ENCODE measurements around the gene FXN.

The FXN gene

DNA sequence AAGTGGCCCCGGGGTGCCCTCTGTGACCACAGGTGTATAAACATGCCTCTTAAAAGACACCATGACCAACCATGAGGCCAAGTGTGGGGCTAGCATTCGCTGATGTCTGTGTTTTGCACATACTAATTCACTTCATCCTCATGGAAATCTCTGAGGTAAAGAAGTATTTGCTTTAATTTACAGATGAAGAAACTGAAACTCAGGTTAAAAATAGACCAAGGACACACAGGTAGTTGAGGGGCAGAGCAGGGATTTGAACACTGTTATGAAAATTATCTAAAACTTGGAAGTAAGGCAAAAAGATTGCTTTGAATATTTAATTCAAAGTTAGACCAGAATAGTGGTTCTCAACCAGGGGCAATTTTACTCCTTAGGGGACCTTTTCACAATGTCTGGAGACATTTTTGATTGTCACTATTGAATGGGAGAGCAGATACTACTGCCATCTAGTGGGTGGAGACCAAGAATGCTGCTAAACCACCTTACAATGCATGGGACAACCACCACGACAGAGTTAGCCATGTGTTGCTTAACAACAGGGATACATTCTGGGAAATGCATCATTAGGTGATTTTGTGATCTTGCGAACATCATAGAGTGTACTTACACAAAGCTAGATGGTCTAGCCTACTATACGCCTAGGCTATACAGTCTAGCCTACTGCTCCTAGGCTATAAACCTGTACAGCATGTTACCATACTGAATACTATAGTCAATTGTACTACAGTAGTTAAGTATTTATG is 8.0 kb upstream of the FXN start:
- 0 out of 2 replicates have a peak, but pooled peaks cover 3% of the 10 kb centered on the region for H3K9me3 ChIP-seq (ENCODE audit: insufficient read depth, low read depth, low read length)
- H3K27me3 ChIP-seq (ENCODE audit: insufficient read depth, low read length) = no peaks in the 10 kb centered on the region
- no peak overlapping the region for H3K9ac ChIP-seq (ENCODE audit: low read depth, low read length)
- H3K4me1 ChIP-seq (ENCODE audit: insufficient read depth, low read length) = peaks cover 8% of the 10 kb centered on the region
- no peak overlapping the region for H3K27ac ChIP-seq (ENCODE audit: low read depth, low read length)
- no peak overlapping the region for H3K4me3 ChIP-seq (ENCODE audit: low read length)
- H3K36me3 ChIP-seq (ENCODE audit: insufficient read depth, low read length) = no peaks in the 10 kb centered on the region
- 66% methylated on average over 4 of the region's 5 CpGs for WGBS

DNA sequence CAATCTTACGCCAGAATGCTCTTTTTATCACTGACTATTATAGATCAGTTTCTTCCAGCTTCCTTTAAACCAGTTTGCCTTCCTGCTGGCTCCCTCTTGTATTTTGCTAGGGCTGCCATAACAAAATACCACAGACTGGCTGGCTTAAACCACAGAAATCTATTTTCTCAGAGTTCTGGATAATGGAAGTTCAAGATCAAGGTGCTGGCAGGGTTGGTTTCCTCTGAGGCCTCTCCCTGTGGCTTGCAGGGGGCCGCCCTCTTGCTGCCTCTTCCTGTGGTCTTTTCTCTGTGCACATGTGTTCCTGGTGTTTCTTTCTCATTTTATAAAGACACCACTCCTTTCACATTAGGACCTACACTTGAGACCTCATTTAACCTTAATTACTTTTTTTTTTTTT is 6.8 kb upstream of the FXN start:
- H3K27ac ChIP-seq (ENCODE audit: low read depth, low read length) = no peak overlapping the region
- 96% methylated on average over 2 of the region's 2 CpGs for WGBS
- no peaks in the 10 kb centered on the region for H3K27me3 ChIP-seq (ENCODE audit: insufficient read depth, low read length)
- H3K9ac ChIP-seq (ENCODE audit: low read depth, low read length) = no peak overlapping the region
- 0 out of 2 replicates have a peak, but pooled peaks cover 3% of the 10 kb centered on the region for H3K9me3 ChIP-seq (ENCODE audit: insufficient read depth, low read depth, low read length)
- no peaks in the 10 kb centered on the region for H3K36me3 ChIP-seq (ENCODE audit: insufficient read depth, low read length)
- peaks cover 4% of the 10 kb centered on the region for H3K4me1 ChIP-seq (ENCODE audit: insufficient read depth, low read length)
- H3K4me3 ChIP-seq (ENCODE audit: low read length) = no peak overlapping the region

DNA sequence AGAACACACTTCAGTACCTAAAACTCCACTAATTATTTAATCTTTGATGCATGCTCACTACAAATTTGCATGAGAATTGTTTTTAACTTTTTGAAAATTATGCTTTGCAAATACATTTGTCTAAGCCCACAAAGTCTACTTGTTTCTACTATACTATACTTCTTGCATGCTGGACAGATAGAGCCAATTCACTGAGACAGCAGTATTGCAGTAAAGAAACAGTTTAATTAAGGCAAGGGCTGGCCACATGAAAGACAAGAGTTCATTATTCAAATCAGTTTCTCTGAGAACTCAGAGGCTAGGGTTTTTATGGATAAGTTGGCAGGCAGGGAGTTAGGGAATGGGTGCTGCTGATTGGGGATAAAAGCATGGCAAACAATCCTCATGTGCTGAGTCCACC is 6.0 kb upstream of the FXN start:
- H3K27ac ChIP-seq (ENCODE audit: low read depth, low read length) = no peak overlapping the region
- H3K9me3 ChIP-seq (ENCODE audit: insufficient read depth, low read depth, low read length) = 0 out of 2 replicates have a peak, but pooled peaks cover 3% of the 10 kb centered on the region
- no peaks in the 10 kb centered on the region for H3K27me3 ChIP-seq (ENCODE audit: insufficient read depth, low read length)
- no peak overlapping the region for H3K9ac ChIP-seq (ENCODE audit: low read depth, low read length)
- no peaks in the 10 kb centered on the region for H3K36me3 ChIP-seq (ENCODE audit: insufficient read depth, low read length)
- no peaks in the 10 kb centered on the region for H3K4me1 ChIP-seq (ENCODE audit: insufficient read depth, low read length)
- H3K4me3 ChIP-seq (ENCODE audit: low read length) = no peak overlapping the region

DNA sequence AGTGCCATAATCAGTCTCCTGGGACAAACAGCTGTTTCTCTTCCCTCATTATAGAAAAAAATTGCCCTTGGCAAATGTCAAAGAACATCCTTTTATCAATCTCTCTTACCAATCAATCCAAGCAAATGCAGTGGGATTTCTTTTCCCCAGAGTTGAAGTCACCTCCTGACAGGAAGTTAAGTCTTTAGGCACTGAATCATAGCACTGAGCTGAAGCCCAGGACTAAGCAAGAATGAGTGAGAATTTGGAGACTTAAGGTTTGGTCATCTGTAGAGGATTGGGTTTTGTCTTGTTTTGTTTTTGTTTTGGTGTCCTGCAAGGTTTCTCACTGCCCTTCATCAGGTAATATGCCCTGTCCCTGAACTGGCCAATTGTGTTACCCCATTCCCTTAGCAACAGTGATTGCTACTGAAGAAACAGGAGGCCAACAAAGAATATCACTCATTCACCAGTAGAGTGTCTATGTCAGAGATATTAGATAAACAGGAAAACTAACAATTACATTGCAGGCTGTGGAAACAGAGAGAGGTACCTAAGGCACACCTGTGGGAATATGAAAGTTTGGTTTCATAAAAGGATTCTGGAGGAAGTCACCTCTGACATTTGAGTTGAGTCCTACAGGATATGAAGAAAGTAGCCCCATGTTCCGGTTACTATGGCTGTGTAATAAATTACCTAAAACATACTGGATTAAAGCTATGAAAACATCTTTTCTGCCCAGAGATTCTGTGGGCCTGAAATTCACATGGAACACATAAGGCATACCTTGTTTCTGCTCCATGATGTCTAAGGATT is 4.5 kb upstream of the FXN start:
- Histone ChIP-seq H3K27ac (ENCODE audit: low read depth, low read length) (no peak overlapping the region), H3K4me1 (ENCODE audit: insufficient read depth, low read length) (no peaks in the 10 kb centered on the region), H3K9ac (ENCODE audit: low read depth, low read length) (no peak overlapping the region), H3K27me3 (ENCODE audit: insufficient read depth, low read length) (no peaks in the 10 kb centered on the region), H3K4me3 (ENCODE audit: low read length) (no peak overlapping the region), H3K36me3 (ENCODE audit: insufficient read depth, low read length) (no peaks in the 10 kb centered on the region), H3K9me3 (ENCODE audit: insufficient read depth, low read depth, low read length) (0 out of 2 replicates have a peak, but pooled peaks cover 3% of the 10 kb centered on the region)
- WGBS = 100% methylated on average over 1 of the region's 1 CpG

DNA sequence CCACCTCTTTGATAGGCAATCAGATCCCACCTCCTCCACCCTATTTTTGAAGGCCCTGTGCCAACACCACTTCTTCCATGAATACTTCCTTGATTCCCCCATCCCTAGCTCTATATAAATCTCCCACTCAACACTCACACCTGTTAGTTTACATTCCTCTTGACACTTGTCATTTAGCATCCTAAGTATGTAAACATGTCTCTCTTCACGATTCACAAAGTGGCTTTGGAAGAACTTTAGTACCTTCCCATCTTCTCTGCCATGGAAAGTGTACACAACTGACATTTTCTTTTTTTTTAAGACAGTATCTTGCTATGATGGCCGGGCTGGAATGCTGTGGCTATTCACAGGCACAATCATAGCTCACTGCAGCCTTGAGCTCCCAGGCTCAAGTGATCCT is 1.5 kb upstream of the FXN start:
- H3K36me3 ChIP-seq (ENCODE audit: insufficient read depth, low read length) = no peaks in the 10 kb centered on the region
- no peak overlapping the region for H3K4me3 ChIP-seq (ENCODE audit: low read length)
- WGBS = 91% methylated on average over 2 of the region's 2 CpGs
- H3K9ac ChIP-seq (ENCODE audit: low read depth, low read length) = no peak overlapping the region
- no peaks in the 10 kb centered on the region for H3K27me3 ChIP-seq (ENCODE audit: insufficient read depth, low read length)
- H3K27ac ChIP-seq (ENCODE audit: low read depth, low read length) = no peak overlapping the region
- H3K4me1 ChIP-seq (ENCODE audit: insufficient read depth, low read length) = no peaks in the 10 kb centered on the region
- H3K9me3 ChIP-seq (ENCODE audit: insufficient read depth, low read depth, low read length) = 0 out of 2 replicates have a peak, but pooled peaks cover 3% of the 10 kb centered on the region

DNA sequence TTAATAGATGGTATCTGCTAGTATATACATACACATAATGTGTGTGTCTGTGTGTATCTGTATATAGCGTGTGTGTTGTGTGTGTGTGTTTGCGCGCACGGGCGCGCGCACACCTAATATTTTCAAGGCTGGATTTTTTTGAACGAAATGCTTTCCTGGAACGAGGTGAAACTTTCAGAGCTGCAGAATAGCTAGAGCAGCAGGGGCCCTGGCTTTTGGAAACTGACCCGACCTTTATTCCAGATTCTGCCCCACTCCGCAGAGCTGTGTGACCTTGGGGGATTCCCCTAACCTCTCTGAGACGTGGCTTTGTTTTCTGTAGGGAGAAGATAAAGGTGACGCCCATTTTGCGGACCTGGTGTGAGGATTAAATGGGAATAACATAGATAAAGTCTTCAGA is 757 bp downstream of the FXN start:
- Histone ChIP-seq H3K27ac (ENCODE audit: low read depth, low read length) (peak overlapping the region; percentile 84), H3K9me3 (ENCODE audit: insufficient read depth, low read depth, low read length) (no peaks in the 10 kb centered on the region), H3K9ac (ENCODE audit: low read depth, low read length) (peak overlapping the region; percentile 93), H3K4me3 (ENCODE audit: low read length) (peak overlapping the region; percentile 99), H3K36me3 (ENCODE audit: insufficient read depth, low read length) (no peaks in the 10 kb centered on the region), H3K4me1 (ENCODE audit: insufficient read depth, low read length) (no peaks in the 10 kb centered on the region), H3K27me3 (ENCODE audit: insufficient read depth, low read length) (no peaks in the 10 kb centered on the region)
- 7% methylated on average over 14 of the region's 14 CpGs for WGBS

DNA sequence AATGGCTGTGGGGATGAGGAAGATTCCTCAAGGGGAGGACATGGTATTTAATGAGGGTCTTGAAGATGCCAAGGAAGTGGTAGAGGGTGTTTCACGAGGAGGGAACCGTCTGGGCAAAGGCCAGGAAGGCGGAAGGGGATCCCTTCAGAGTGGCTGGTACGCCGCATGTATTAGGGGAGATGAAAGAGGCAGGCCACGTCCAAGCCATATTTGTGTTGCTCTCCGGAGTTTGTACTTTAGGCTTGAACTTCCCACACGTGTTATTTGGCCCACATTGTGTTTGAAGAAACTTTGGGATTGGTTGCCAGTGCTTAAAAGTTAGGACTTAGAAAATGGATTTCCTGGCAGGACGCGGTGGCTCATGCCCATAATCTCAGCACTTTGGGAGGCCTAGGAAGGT is 1.2 kb downstream of the FXN start:
- Histone ChIP-seq H3K4me1 (ENCODE audit: insufficient read depth, low read length) (no peaks in the 10 kb centered on the region), H3K27me3 (ENCODE audit: insufficient read depth, low read length) (no peaks in the 10 kb centered on the region), H3K9ac (ENCODE audit: low read depth, low read length) (peak overlapping the region; percentile 93), H3K36me3 (ENCODE audit: insufficient read depth, low read length) (no peaks in the 10 kb centered on the region), H3K27ac (ENCODE audit: low read depth, low read length) (no peak overlapping the region), H3K9me3 (ENCODE audit: insufficient read depth, low read depth, low read length) (no peaks in the 10 kb centered on the region), H3K4me3 (ENCODE audit: low read length) (peak overlapping the region; percentile 99)
- WGBS = 71% methylated on average over 10 of the region's 10 CpGs

DNA sequence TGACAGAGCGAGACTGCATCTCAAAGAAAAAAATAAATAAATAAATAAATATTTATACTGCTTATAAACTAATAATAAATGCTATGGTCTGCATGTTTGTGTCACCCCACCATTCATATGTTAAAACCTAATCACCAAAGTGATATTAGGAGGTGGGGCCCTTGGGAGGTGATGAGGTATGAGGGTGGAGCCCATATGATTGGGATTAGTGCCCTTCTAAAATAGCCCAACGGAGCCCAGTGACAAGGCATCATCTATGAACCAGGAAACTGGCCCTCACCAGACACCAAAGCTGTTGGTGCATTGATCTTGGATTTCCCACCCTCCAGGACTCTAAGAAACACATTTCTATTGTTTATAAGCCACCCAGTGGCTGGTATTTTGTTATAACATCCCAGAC is 5.1 kb downstream of the FXN start:
- WGBS = 88% methylated on average over 1 of the region's 2 CpGs
- no peak overlapping the region for H3K27ac ChIP-seq (ENCODE audit: low read depth, low read length)
- no peaks in the 10 kb centered on the region for H3K36me3 ChIP-seq (ENCODE audit: insufficient read depth, low read length)
- no peak overlapping the region for H3K4me3 ChIP-seq (ENCODE audit: low read length)
- no peak overlapping the region for H3K9ac ChIP-seq (ENCODE audit: low read depth, low read length)
- peaks cover 26% of the 10 kb centered on the region for H3K4me1 ChIP-seq (ENCODE audit: insufficient read depth, low read length)
- no peaks in the 10 kb centered on the region for H3K9me3 ChIP-seq (ENCODE audit: insufficient read depth, low read depth, low read length)
- H3K27me3 ChIP-seq (ENCODE audit: insufficient read depth, low read length) = no peaks in the 10 kb centered on the region

DNA sequence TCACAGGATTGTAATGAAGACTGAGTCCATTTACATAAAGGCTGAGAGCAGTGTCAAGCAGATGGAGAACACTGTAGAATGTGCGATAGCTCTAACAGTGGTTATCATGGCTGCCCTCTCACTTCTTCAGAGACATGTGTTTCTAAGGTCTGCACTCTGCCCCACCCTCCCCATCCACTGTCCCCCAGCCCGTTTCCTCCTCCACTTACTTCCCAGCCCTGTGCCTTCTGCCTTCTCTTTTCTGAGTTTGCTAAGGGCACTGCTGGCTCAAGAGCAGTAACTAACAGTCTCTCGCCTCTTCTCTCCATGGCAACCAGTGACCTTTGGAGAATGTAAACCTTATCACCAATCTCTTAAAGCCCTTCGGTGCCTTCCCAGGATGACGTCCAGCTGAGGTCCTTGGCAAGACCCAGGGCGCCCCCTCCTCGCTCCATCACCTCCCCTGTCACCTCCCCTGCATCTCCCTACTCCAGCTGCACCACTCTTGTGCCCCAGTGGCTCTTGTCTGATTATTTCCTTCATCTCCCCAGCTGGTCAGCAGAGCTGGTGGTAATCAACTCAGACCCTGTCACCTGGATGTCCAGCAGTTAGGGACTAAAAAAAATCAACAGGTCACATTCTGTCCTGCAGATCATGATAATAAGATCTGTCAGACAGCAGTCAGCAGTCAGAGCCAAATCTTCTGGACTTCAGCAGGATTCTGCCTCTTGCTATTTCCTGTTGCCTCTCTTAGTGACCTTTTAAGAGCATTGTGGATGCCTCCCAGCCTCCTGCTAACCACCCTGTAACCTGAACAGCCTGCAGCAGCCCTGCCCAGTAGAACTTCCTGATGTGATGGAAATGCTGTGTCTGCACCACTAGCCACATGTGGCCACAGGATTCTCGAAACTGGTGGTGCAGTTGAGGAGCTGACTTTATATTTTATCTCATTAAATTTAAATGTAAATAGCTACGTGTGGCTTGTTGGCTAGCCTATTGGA is 9.0 kb downstream of the FXN start:
- H3K9ac ChIP-seq (ENCODE audit: low read depth, low read length) = no peak overlapping the region

DNA sequence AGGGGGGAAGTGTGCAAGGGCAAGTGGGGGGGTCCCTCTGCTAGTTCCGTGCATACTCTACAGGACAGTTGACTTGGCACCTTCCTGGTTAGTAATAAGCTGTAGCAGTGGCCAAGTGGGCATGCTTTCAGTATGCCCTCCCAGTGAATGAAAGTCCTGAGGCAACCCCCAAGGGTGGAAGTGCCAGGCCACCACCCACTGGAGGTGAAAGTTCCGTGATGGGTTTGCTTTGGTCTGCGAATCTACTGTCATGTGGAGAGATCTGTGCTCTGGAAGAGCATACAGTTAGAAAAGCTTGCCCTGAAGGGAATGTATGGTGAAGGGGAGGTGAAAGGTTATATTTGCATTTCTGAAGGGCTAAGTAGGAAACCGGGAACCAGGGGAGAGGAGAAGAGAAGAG is 10.3 kb downstream of the FXN start:
- no peaks in the 10 kb centered on the region for H3K27me3 ChIP-seq (ENCODE audit: insufficient read depth, low read length)
- no peaks in the 10 kb centered on the region for H3K9me3 ChIP-seq (ENCODE audit: insufficient read depth, low read depth, low read length)
- H3K4me1 ChIP-seq (ENCODE audit: insufficient read depth, low read length) = peaks cover 33% of the 10 kb centered on the region
- H3K9ac ChIP-seq (ENCODE audit: low read depth, low read length) = no peak overlapping the region
- H3K4me3 ChIP-seq (ENCODE audit: low read length) = no peak overlapping the region
- WGBS = 31% methylated on average over 4 of the region's 4 CpGs
- H3K27ac ChIP-seq (ENCODE audit: low read depth, low read length) = peak overlapping the region; percentile 32; the same call in 1 of the 2 replicates
- H3K36me3 ChIP-seq (ENCODE audit: insufficient read depth, low read length) = peaks cover 32% of the 10 kb centered on the region

More for the DNA sequence above, 9.0 kb downstream of the FXN start:
- no peak overlapping the region for H3K4me3 ChIP-seq (ENCODE audit: low read length)
- WGBS = 70% methylated on average over 7 of the region's 9 CpGs
- H3K27ac ChIP-seq (ENCODE audit: low read depth, low read length) = no peak overlapping the region; the same call in 1 of the 2 replicates
- peaks cover 33% of the 10 kb centered on the region for H3K4me1 ChIP-seq (ENCODE audit: insufficient read depth, low read length)
- H3K27me3 ChIP-seq (ENCODE audit: insufficient read depth, low read length) = no peaks in the 10 kb centered on the region
- H3K36me3 ChIP-seq (ENCODE audit: insufficient read depth, low read length) = peaks cover 27% of the 10 kb centered on the region
- H3K9me3 ChIP-seq (ENCODE audit: insufficient read depth, low read depth, low read length) = no peaks in the 10 kb centered on the region
